HG03025 (cell line): Measurements from ENCODE around the gene RAB11FIP4.
"Not testable (repeated sequence)": the region's sequence is repeated elsewhere in the genome, so short reads cannot be mapped to it uniquely, and the experiment has no call there.

Source experiments
- ATAC-seq: cut with Tn5 transposase; IDR thresholded peaks from one replicate; pipeline ENCODE4 v1.9.1; 2021; ENCODE audit warnings: mild to moderate bottlenecking, moderate library complexity; ENCODE audit not compliant: unreplicated experiment, low FRiP score

RAB11FIP4 gene, protein sequence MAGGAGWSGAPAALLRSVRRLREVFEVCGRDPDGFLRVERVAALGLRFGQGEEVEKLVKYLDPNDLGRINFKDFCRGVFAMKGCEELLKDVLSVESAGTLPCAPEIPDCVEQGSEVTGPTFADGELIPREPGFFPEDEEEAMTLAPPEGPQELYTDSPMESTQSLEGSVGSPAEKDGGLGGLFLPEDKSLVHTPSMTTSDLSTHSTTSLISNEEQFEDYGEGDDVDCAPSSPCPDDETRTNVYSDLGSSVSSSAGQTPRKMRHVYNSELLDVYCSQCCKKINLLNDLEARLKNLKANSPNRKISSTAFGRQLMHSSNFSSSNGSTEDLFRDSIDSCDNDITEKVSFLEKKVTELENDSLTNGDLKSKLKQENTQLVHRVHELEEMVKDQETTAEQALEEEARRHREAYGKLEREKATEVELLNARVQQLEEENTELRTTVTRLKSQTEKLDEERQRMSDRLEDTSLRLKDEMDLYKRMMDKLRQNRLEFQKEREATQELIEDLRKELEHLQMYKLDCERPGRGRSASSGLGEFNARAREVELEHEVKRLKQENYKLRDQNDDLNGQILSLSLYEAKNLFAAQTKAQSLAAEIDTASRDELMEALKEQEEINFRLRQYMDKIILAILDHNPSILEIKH

DNA sequence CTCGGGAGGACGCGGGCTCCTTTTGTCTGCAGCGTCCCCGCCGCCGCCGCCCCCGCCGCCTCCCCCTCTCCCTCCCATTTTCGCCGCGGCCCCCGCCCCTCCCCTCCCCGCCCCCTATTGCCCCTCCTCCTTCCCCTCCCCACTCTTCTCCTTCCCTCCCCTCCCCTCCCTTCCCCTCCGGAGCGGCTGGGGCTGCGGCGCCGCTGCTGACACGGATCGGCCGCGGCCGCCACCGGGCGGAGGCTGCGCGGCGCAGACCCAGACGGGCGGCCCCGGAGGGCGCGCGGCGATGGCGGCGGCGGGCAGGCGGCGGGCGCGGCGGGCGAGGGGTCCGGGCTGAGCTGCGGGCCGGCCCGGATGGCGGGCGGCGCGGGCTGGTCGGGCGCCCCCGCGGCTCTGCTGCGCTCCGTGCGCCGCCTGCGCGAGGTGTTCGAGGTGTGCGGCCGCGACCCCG lies at the start of gene RAB11FIP4:
Gene RAB11FIP4 (plus strand): TSS at position 180 of the 454 bp plus-strand sequence. CDS start 178 bp downstream, at position 358.
- no peak for ATAC-seq

DNA sequence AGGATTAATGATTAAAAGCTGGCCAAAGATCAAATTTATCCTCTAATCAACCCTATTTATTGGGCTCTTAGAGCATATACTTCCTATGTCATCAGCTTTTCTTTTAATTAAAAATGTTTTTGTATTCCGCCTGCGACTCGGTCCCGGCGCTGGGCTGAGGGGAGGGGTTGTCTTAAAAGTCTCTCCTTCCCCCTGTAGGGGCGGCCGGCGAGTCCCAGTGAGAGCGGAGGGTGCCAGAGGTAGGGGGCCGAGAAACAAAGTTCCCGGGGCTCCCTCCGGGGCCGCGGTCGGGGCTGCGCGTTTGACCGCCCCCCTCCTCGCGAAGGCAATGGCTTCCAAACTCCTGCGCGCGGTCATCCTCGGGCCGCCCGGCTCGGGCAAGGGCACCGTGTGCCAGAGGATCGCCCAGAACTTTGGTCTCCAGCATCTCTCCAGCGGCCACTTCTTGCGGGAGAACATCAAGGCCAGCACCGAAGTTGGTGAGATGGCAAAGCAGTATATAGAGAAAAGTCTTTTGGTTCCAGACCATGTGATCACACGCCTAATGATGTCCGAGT lies 46.2 kb upstream of the RAB11FIP4 start:
- not testable (repeated sequence) for ATAC-seq

- ATAC-seq: no peak
These were observed 42.0 kb upstream of the RAB11FIP4 start for GRCh38 chr17:31349454-31349853.

DNA sequence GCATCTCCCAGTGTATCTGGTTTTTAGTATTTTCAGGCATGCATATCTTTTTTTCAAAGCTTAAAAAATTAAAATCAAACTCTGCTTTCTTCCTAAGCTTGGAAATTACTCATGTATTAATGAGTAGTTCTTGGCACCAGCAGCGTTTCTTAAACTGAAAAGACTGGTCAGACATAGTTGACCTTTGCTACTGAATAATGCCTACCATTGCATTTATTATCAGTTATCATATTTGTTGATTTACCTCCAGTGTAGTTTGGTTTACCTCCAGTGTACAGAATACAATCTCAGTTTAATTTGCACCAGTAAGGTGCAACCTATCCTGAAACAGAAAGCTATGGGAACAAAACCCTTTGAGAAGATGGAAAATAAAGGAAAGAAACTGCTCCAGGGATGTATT lies 35.5 kb upstream of the RAB11FIP4 start:
- ATAC-seq: no peak

DNA sequence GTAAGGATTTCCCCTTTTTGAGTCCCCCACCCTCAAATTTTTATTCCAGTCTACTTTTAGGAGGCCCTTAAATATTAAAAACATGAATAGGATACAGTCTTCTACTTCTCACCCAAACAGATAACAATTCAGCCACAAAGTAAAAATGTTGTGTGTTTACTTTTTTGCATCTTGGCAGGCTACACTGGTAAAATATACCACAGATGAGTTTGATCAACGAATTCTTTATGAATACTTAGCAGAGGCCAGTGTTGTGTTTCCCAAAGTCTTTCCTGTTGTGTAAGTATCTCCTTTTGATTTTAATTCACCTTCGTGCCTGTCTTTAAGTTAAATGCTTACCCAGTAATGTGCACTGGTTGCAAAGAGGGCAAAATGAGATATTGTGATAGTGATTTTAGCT lies 34.4 kb upstream of the RAB11FIP4 start:
- ATAC-seq: no peak

DNA sequence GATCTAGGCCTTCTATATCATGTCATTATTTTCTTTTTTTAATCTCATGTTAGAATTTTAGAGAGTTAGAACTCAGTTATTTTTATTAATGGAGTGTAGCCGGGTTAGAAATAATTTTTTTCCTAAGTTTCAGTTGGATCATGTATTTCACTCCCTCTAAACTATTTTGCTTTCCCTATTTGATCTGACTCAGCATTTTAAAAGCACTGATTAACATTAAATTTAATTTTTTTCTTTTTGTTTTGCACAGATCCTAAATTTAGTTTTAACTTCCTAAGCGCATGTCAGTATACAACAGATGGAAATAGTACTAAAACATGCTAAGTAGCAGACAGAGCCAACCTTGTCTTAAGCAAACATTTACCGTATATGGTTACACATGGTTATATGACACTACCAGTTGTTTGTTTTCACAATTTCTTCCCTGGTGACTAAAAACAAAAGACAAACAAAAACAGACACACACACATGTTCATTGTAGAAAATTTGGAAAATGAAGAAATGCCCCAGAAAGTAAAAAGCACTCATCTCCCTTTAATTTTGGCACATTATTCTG lies 33.6 kb upstream of the RAB11FIP4 start:
- ATAC-seq: no peak

GRCh38 chr17:31364012-31364411 lies 27.5 kb upstream of the RAB11FIP4 start:
- no peak for ATAC-seq

DNA sequence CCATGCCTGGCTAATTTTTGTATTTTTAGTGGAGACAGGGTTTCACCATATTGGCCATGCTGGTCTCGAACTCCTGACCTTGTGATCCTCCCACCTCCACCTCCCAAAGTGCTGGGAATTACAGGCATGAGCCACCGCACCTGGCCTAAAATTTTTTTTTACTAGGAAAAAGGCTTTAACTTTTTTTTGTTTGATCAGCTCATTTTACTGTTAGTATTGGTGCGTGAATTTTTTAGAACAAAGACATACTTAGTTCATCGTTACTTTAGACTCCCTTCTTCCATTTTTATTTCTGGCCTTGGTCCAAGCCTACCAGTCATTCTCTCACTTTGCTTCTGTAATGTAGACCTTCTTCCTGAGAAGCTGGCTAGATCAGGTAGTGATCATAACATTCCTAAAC lies 25.4 kb upstream of the RAB11FIP4 start:
- ATAC-seq: no peak

GRCh38 chr17:31369266-31369665 lies 22.2 kb upstream of the RAB11FIP4 start:
- ATAC-seq: no peak

- ATAC-seq: no peak
These were observed 19.9 kb upstream of the RAB11FIP4 start for GRCh38 chr17:31371511-31372097.

DNA sequence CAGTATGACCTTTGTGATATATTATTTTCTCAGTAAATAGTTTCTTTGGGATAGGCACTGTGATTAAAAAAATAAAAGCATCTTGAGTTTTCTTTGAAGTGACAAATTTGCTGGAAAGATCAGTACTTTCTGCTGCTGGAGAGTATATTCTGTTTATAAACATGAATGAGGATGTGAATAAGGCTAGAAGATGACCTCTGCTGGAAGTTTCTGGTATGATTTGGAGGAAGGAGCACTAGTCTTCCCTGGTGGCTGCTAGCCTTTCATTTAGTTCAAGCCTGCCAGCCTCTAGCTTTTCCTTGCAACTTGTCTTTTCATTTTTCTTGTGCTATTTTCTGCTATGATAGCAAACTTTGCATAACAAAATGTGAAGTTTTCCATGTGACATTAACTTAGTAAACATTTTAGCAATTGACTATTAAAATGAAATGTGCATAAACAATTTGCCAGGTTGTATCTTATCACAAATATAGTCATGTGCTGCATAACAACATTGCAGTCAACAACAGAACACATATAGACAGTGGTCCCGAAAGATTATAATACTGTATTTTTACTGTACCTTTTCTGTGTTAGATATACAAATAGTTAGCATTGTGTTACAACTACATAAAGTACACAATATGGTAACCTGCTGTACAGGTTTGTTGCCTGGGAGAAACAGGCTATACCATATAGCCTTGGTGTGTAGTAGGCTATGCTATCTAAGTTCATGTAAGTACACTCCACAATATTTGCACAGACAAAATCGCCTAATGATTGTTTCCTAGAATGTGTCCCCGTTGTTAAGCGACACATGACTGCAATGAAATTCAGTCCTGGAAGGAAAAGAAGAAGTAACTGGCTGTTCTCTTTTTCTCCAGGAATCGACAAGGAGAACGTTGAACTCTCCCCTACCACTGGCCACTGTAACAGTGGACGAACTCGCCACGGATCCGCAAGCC lies 18.1 kb upstream of the RAB11FIP4 start:
- no peak for ATAC-seq

- no peak for ATAC-seq
These were observed 17.4 kb upstream of the RAB11FIP4 start for GRCh38 chr17:31374094-31374447.

- no peak for ATAC-seq
These were observed 17.0 kb upstream of the RAB11FIP4 start for GRCh38 chr17:31374503-31374902.

GRCh38 chr17:31378638-31379037 lies 12.8 kb upstream of the RAB11FIP4 start:
- no peak for ATAC-seq

- ATAC-seq: no peak
These were observed 11.8 kb upstream of the RAB11FIP4 start for GRCh38 chr17:31379597-31380205.

DNA sequence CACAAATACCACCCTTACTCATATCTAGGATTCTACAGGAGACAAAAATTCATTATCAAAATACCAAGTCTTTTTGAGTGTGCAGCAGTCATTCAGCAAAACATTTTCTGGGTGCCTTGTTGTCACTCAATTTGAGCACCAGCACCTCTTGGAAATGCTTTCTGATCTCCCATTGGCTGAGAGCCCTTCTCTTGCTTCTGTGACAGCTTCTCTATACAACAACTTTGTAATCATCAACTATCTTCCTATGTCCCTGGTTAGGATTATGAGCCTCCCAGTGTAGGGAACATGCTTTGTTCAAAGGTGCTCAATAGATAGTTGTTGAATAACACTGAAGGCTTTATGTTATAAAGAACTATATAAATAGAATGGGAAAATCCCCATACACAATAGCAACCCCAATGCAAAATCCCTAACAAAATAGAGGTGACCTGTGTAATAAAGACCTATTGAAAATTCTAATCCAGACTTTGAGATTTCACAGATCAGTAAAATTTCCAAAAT lies 10.3 kb upstream of the RAB11FIP4 start:
- ATAC-seq: no peak

GRCh38 chr17:31382668-31383275 lies 8.7 kb upstream of the RAB11FIP4 start:
- not testable (repeated sequence) for ATAC-seq

DNA sequence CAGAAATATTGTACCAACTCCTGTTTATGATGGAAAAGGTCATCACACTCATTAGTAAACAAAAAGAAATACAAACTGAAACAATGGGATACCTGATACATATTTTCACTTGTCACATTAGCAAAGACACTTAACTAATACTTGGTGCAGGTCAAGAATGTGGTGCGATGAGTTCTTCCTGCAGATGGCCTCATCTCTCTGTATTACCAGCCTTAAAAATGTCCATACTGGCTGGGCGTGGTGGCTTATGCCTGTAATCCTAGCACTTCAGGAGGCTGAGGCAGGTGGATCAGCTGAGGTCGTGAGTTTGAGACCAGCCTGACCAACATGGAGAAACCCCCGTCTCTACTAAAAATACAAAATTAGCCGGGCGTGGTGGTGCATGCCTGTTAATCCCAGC lies 8.0 kb upstream of the RAB11FIP4 start:
- not testable (repeated sequence) for ATAC-seq
